DMS114 treated with DMSO at 0.1 percent for 48 hours (cell line): ENCODE results near the gene SRI.
A peak's percentile ranks its signal among the peaks of the same experiment; 100 is the strongest.

ENCODE experiments used
- DNase-seq: peaks from one replicate; lab custom pipeline; 2025; ENCODE audit not compliant: unreplicated experiment; lab: John Stamatoyannopoulos, UW

The SRI gene

DNA sequence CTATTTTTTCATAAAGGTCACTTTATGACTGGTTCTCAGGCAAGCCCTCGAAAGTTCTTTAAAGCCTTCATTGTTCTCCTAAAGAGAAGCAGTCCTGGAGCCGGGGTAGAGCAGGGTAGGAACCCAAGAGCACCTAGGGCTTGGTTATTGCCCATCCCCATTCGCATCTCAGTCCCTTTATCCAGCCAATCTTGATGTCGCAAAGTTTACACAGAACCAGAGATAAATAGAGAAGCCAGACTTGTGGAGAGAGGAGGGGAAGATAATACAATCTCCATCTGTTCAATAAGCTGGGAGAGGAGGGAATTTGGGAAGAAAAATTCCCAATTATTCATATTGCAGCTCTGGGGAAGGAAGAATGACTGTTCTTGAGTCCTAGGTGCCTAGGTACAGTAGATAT lies 6.4 kb upstream of the SRI start:
- no peak for DNase-seq

- DNase-seq, result no peak
Measured at GRCh38 chr7:88224601-88225275, 4.9 kb upstream of the SRI start.

DNA sequence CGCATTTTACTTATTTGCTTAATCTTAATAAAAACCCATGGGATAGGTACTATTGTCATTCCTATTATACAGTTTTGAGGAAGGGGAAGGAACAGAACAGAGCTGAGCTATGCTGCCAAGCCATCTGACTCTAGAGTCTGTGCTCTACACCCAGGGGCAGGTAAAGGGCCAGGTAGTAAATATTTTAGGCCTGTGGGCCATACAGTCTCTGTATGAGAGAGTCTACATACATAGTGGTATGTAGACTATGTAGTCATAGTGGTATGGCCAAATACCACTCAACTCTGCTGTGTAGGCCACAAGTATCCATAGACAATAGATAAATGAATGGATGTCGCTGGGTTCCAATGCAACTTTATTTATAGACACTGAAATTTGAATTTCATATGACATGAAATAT lies 3.4 kb upstream of the SRI start:
- no peak for DNase-seq

- peak; percentile 4 for DNase-seq
Measured at GRCh38 chr7:88218836-88219605, 817 bp downstream of the SRI start.

- DNase-seq, result no peak
Measured at GRCh38 chr7:88218429-88218745, 1.5 kb downstream of the SRI start.

- no peak for DNase-seq
Measured at GRCh38 chr7:88217675-88218428, 2.0 kb downstream of the SRI start.

DNA sequence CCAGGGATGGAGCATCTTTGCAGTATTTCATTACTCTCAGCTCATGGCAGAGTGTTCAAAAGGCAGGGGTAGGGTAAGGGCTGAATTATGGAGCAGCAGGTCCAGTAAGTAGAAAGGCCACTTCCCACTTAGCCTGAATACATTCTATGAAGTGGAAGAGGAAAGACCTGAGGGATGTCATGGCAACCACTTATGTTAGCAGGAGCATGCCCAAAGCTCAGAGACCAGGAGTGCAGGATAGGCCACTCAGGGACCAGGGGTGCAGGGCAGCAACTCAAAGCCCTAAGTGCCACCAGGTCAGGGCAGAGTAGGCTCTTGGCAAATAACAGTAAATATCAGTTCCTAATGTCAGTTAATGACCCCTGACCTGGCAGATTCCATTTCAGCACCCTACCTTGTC lies 3.6 kb downstream of the SRI start:
- no peak for DNase-seq

DNA sequence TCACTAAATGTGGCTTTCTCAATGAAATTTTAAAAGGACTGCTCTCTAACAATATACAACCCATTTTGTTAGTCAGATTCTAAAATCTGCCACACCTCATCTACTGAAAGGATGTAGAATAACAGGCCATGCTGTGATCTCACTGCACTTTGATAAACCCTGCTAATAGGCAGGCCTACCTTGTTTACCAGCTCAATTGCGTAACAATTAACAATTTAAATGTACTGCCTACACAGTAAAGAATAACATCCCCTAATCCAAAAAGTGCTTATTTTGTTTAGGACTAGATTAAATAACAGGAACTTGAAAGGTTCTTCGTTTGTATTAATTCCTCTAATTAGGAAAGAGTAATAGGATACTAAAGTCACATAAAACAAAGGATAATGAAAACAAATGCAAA lies 4.5 kb downstream of the SRI start:
- DNase-seq, result no peak

DNA sequence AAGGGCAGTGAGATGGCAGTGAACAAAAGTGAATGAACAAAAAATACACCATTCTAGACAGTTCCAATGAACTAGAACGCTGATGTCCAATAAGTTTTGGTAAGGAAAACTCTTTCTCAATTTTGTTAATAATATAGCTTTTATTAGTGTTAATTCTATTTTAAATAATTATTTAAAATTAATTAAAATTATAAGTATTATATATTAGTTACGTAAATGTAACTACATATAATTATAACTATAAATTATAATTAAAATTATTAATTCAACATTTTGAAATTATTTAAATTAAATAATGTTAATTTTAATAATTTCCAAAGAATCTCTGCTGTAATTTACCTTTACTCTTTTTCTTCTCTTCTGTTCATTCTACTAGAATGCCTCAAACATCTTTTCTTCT lies 5.4 kb downstream of the SRI start:
- no peak for DNase-seq

- no peak for DNase-seq
Measured at GRCh38 chr7:88212918-88213317, 6.9 kb downstream of the SRI start.

DNA sequence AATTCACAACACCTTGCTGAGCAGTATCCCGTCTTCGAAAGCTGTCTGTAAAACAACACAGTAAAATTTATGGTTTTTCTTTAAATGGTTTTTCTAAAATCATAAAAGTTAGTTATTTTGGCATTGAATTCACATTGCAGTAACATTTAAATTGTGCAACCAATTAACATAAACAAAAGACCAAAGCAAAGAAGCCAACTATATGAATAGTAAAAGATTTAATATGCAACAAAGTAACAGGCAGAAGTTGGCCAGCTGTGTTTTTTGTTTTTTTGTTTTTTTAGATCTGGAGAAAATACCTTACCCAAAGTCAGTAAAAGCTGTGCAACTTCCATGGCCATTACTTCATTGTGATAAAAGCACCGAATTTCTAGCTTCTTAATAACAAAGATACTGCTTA lies 11.3 kb downstream of the SRI start:
- DNase-seq, result no peak

GRCh38 chr7:88206254-88206653 lies 13.6 kb downstream of the SRI start:
- DNase-seq, result no peak

GRCh38 chr7:88205179-88205578 lies 14.7 kb downstream of the SRI start:
- no peak for DNase-seq

- no peak for DNase-seq
Measured at GRCh38 chr7:88204525-88205110, 15.2 kb downstream of the SRI start.

- DNase-seq, result no peak
Measured at GRCh38 chr7:88203401-88203800, 16.4 kb downstream of the SRI start.

- no peak for DNase-seq
Measured at GRCh38 chr7:88202799-88203198, 17.0 kb downstream of the SRI start.

DNA sequence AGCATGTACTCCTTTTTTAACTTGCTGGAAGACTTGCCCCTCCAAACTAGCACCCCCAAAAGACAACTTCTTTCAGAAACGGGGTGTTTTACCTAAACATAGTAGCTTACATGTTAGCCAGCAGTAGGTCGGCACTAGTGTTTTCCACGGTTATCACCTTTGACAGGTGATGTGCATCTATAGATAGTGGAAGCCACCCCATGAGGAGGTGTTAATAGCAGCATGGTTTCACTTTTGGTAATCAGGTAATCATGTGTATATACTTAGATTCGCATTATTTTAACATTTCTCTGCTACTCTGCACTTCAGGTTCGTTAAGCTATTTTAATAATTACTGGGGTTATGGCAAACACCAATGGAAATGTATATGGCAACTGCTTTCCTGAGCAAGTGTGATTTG lies 17.6 kb downstream of the SRI start:
- DNase-seq, result no peak

GRCh38 chr7:88201305-88201704 lies 18.5 kb downstream of the SRI start:
- DNase-seq, result no peak

DNA sequence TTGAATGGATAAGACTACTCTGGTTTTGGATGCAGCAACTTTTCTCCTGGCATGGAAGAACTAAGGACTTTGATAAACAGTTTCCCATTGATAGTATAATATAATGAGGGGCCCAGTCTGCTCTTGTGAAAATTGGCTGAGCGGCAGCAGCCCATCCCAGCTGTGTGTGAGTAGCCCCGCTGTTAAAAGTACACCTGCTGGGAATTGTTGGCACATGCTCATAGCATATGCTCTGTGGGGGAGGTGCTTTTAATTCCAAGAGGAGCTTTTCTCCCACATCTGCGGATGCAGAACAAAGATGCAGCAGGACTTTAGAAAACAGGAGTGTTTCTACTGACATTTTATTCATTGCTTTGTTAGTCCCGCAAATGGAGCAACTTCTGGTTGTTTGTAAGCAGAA lies 19.0 kb downstream of the SRI start:
- DNase-seq, result no peak

GRCh38 chr7:88200261-88200660 lies 19.6 kb downstream of the SRI start:
- no peak for DNase-seq

DNA sequence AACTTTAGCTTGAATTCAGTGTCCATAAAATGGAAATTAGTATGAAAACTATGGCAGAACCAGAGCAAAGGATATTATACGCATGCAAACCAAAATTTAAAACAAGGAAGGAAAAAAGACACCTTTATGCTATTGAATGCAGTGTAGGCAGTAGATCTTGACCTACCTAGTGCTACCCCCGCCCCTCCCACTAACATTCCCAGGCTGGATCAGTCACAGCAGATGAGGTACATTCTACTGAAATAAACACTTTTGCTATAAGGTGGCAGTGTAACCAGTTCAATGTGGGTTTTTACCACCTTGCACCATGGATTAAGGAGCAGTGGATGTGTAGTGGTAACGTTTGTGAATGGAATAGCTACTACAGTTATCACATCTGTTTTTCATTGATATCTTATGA lies 27.9 kb downstream of the SRI start:
- DNase-seq, result no peak

DNA sequence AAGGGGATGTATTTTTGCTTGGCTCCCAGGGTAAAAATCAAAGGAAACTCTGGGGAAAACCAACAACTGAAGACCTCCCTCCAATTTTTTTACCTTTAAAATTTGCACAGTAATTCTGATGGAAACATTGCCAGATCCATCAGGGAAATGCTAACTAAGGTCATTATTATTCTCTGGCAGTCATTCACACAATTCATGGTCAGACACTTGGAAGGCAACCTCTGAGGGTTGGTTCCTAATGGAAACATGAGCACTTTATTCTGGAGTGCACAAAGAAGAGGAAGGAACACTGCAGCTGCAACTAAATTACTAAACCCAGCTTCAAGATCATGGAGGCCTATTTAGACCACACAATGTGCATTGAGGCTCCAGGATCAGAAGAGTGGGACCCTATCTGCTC lies 34.2 kb downstream of the SRI start:
- DNase-seq, result no peak
